GM19395 (cell line): Measurements from ENCODE around the gene STYXL1.

Experiments
- ATAC-seq: cut with Tn5 transposase; IDR thresholded peaks from one replicate; pipeline ENCODE4 v1.9.1; 2021; ENCODE audit warnings: mild to moderate bottlenecking, moderate library complexity; ENCODE audit not compliant: unreplicated experiment

STYXL1 gene

GRCh38 chr7:75981453-75982305 lies 66.1 kb downstream of the STYXL1 start:
- ATAC-seq: no peak

GRCh38 chr7:75981203-75981452 lies 66.7 kb downstream of the STYXL1 start:
- ATAC-seq: no peak

DNA sequence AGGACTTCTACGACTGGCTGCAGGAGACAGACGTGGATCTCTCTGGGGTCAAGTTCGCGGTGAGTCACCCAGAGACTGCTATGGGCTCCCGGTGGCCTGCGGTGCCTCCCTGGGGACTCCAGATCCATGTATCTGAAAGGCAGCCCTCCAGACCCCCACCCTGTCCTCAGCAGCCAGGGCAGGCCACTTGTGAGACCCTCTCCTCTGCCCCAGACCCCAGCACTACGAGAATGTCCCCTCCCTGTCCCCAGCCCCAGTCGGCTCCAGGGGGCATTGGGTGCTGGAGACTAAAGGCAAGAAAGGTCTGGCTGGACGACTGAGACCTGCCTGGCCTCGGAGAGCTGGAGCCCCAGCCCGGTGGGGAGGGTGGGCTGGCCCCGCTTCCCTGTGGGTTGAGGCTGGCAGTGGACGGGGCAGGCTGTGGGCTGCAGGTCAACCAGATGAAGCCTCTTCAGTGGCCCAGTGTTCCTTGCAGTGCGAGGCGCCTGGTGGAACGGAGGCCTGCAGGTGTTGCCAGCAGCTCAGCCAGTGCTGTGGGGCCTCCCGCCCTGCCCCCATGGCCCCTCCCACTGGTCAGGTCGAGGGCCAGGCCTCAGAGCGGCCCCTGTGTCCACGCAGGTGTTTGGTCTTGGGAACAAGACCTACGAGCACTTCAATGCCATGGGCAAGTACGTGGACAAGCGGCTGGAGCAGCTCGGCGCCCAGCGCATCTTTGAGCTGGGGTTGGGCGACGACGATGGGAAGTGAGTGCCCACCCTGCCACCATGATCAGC lies 67.2 kb downstream of the STYXL1 start:
- ATAC-seq: no peak

- no peak for ATAC-seq
Observed at GRCh38 chr7:75979759-75980429, 67.9 kb downstream of the STYXL1 start.

GRCh38 chr7:75977743-75978142 lies 70.1 kb downstream of the STYXL1 start:
- ATAC-seq: no peak

DNA sequence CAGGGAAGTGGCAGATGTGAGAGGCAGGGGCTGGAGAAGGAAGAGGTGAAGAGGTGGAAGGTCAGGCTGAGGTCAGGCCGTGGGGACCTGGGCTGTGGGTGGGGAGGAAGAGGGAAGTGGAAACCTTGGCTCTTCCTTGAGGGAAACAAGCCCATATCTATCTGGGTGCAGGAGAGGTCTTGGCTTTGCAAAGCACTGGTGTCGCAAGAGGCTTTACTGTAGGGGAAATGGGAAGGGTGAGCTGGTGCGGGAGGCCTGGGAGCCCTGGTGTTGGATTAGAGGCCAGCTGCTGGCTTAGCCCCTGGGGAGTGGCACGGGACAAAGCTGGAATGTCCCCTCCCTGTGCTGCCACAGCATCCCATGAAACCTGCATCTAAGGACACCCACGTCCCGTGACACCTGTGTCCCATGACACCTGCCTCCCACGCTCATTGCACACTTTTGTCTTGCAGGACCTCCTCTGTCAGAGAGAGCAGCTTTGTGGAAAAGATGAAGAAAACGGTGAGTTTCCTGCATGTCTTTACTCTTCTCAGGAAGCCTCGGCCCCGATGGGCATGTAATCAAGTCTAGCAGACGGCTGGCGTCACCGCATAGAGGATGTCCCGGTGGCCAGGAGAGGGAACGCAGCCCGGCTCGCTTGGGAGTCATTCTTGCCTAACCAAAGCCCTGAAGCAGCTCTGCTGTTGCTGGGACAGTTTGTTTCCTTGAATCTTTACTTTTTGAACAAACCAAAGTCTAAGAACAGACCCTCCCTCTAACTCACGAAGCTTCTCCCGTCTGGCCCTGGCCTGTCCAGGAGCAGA lies 75.6 kb downstream of the STYXL1 start:
- no peak for ATAC-seq

DNA sequence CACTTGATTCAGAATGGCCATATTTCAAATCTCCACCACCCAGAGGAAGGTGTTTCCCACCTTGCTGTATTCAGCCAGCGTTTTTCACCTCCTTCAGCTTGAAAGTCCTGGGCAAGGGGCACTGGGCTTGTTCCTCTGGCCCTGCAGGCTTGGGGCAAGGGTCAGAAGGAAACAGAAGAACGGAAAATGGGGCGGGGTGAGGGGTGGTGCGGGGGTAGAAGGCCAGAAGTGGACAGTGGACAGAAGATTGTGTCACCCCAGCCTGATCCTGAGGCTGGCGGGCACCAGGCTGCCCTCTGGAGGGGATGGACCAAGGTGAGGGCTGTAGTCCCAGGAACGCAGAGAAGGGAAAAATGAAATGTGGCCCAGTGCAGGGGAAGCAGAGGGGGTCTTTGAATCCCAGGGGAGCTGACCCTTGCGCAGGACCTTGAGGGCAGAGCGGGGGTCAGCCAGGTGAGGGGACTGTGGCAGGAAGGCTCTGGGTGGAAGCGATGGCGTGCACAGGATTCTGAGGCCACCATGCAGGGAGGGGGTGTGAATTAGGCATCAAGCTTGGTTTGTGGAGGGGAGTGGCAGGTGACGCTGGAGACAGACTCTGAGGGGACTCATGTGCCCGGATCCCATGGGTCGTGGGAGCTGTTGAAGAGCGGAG lies 76.4 kb downstream of the STYXL1 start:
- no peak for ATAC-seq

- no peak for ATAC-seq
Observed at GRCh38 chr7:75969704-75970498, 77.9 kb downstream of the STYXL1 start.

DNA sequence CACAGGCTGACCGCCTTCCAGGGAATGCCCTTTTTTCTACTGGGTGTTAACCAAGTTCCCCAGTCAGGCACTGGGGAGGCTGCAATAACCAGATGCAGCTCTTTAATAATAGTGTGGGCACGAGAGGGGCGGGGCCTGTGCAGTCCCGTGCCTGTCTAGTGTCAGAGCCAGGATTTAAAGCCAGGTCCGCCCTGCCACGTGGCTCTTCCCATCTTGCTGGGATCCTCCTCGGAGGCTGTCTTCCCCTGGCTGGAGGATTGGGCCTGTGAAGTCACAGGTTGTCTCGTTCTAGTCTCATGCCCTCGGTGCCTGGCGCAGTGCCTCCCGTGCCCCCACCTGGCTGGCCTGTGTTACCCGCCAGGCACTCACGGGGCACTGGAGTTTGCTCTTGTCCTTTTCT lies 78.6 kb downstream of the STYXL1 start:
- ATAC-seq: no peak

- ATAC-seq: no peak
Observed at GRCh38 chr7:75968561-75969001, 79.2 kb downstream of the STYXL1 start.

- ATAC-seq: no peak
Observed at GRCh38 chr7:75968012-75968411, 79.8 kb downstream of the STYXL1 start.

DNA sequence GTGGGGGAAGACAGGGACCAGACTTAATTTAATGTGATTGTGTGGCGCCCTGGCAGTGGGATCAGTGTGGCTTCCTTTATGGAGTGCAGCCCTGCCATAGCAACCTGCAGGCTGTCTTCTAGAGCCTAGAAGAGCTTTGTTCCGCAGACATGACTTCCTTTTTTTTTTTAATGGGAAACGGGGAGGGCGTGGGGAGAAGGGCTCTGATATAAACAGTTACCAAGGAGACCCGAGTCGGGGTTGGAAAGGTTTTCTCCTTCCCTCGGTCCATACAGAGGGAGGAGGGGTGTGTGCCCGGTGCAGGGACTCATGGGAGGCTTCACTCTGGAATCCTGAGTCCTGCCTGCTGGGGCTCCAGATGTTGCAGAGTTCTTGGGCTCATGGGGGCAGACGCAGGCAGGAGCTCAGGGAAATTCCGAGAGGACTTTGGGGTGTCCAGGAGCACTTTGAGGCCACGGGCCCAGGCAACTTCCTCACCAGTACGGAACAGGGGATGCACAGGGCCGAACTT lies 80.3 kb downstream of the STYXL1 start:
- no peak for ATAC-seq

GRCh38 chr7:75967055-75967454 lies 80.7 kb downstream of the STYXL1 start:
- ATAC-seq: no peak

GRCh38 chr7:75966190-75966961 lies 81.4 kb downstream of the STYXL1 start:
- no peak for ATAC-seq

- ATAC-seq: no peak
Observed at GRCh38 chr7:75965617-75966016, 82.2 kb downstream of the STYXL1 start.

DNA sequence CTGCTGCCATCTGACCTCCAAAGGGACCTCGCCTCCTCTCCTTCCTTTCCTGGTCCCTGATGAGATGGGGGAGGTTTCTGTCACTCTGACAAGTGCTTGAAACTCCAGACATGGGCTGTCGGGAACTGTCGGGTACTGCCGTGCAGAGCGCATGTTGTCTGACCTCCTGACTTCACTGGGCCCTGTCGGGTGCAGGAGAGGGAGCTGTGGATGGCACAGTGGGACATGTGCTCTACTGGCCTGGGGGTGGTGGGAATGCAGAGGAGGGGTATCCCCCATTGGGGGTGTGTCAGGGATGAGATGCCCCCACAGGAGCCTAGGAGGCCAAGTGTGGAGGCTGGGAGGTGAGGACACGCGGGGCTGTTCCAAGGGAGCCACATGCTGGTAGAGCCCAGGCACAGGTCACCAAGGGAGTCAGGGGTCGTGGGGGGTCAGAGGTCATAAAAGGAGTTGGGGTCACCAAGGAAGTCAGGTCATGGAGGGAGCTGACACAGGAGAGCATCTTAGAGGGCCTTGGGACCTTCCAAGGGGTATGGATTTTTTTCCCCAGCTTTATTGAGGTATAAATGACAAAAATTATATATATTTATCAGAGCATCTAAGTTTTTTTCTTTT lies 84.3 kb downstream of the STYXL1 start:
- ATAC-seq: no peak

GRCh38 chr7:75962607-75963380 lies 85.0 kb downstream of the STYXL1 start:
- ATAC-seq: no peak

DNA sequence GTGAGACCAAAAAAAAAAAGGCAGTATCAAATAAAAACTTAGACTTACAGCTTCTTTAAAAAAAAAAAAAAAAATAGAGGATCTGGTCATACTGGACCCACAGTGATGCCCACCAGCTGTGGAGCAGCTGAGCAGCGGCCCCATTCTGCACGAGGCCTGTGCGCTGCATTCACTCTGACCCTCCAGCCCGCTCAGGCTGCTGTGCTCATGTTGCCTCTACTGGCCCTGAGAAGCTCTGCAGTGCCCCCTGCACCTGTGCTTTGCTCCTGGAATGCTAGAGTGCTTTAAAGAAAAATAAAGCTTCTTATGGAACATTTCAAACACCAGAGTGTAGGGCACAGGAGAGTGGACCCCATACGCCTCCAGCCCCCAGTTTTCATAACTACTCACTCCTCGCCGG lies 86.6 kb downstream of the STYXL1 start:
- no peak for ATAC-seq
